ENCODE data around the gene ZBTB39.
A peak's percentile ranks its signal among the peaks of the same experiment; 100 is the strongest.
"Not testable (repeated sequence)": the region's sequence is repeated elsewhere in the genome, so short reads cannot be mapped to it uniquely, and the experiment has no call there.

The ZBTB39 gene
- total RNA-seq, result 36.3 to 36.4 reads per million in 2 experiments

GRCh38 chr12:57005980-57006808, at the start of gene ZBTB39:
Gene ZBTB39, minus strand, starts transcription at chr12:57006546. Its CDS starts 1,629 bp downstream, at chr12:57004917.
- peak; percentile 57 for DNase-seq (ENCODE audit: low read depth)

GRCh38 chr12:57055824-57056223, 49.5 kb upstream of the ZBTB39 start:
- no peak for DNase-seq (ENCODE audit: low read depth)

GRCh38 chr12:57053901-57054300, 47.6 kb upstream of the ZBTB39 start:
- not testable (repeated sequence) for DNase-seq (ENCODE audit: low read depth)

- not testable (repeated sequence) for DNase-seq (ENCODE audit: low read depth)
These were observed 46.8 kb upstream of the ZBTB39 start for GRCh38 chr12:57053146-57053545.

GRCh38 chr12:57051011-57051410, 44.7 kb upstream of the ZBTB39 start:
- no peak for DNase-seq (ENCODE audit: low read depth)

- no peak for DNase-seq (ENCODE audit: low read depth)
These were observed 43.5 kb upstream of the ZBTB39 start, which contains the start of gene MYO1A for GRCh38 chr12:57049890-57050289. Gene MYO1A, minus strand, starts transcription at chr12:57050129. Its CDS starts 1,806 bp downstream, at chr12:57048323.

GRCh38 chr12:57049119-57049446, 42.7 kb upstream of the ZBTB39 start:
- DNase-seq (ENCODE audit: low read depth), result no peak

- DNase-seq (ENCODE audit: low read depth), result no peak
These were observed 42.2 kb upstream of the ZBTB39 start for GRCh38 chr12:57048423-57049118.

- no peak for DNase-seq (ENCODE audit: low read depth)
These were observed 41.6 kb upstream of the ZBTB39 start for GRCh38 chr12:57047981-57048380.

- DNase-seq (ENCODE audit: low read depth), result no peak
These were observed 40.9 kb upstream of the ZBTB39 start for GRCh38 chr12:57046947-57047890.

- no peak for DNase-seq (ENCODE audit: low read depth)
These were observed 39.9 kb upstream of the ZBTB39 start for GRCh38 chr12:57046086-57046791.

GRCh38 chr12:57044889-57045288, 38.5 kb upstream of the ZBTB39 start:
- no peak for DNase-seq (ENCODE audit: low read depth)

GRCh38 chr12:57044468-57044867, 38.1 kb upstream of the ZBTB39 start:
- DNase-seq (ENCODE audit: low read depth), result no peak

- DNase-seq (ENCODE audit: low read depth), result no peak
These were observed 36.3 kb upstream of the ZBTB39 start for GRCh38 chr12:57042695-57043094.

GRCh38 chr12:57040750-57041149, 34.4 kb upstream of the ZBTB39 start:
- no peak for DNase-seq (ENCODE audit: low read depth)

- DNase-seq (ENCODE audit: low read depth), result no peak
These were observed 33.9 kb upstream of the ZBTB39 start for GRCh38 chr12:57040211-57040610.

- no peak for DNase-seq (ENCODE audit: low read depth)
These were observed 32.9 kb upstream of the ZBTB39 start for GRCh38 chr12:57039016-57039798.

GRCh38 chr12:57037264-57037663, 30.9 kb upstream of the ZBTB39 start:
- DNase-seq (ENCODE audit: low read depth), result no peak

GRCh38 chr12:57033431-57033830, 27.1 kb upstream of the ZBTB39 start:
- no peak for DNase-seq (ENCODE audit: low read depth)

GRCh38 chr12:57031789-57032188, 25.4 kb upstream of the ZBTB39 start:
- DNase-seq (ENCODE audit: low read depth), result no peak
